Transverse colon (tissue), 4 donors: Measurements from ENCODE around the gene EP400. TPM values are rescaled to one million over a fixed set of nuclear protein-coding genes. Genes with fewer than 3 reads are reported as not detected.

Experiments used
- DNase-seq: peaks from one replicate; pipeline ENCODE4 v3.0.0-alpha.2; 2019
- H3K27ac ChIP-seq, 4 donors: fragments of 200-600 bp; sonication (generic); 2 replicates each; pipeline ENCODE4 v1.5.1; 2016 to 2018; ENCODE audit warnings: inconsistent platforms in 4 of 4
- H3K27me3 ChIP-seq: fragments of 200-600 bp; sonication (generic); 2 replicates; pipeline ENCODE4 v1.5.1; 2017; ENCODE audit warnings: inconsistent platforms
- H3K36me3 ChIP-seq, 4 donors: fragments of 200-600 bp; sonication (generic); 2 replicates each; pipeline ENCODE4 v1.5.1; 2017 to 2019; ENCODE audit warnings: inconsistent platforms in 4 of 4
- H3K4me1 ChIP-seq, 4 donors: fragments of 200-600 bp; sonication (generic); 2 replicates each; pipeline ENCODE4 v1.5.1; 2017 to 2020; ENCODE audit warnings: inconsistent platforms in 4 of 4
- H3K4me3 ChIP-seq, 4 donors: fragments of 200-600 bp; sonication (generic); 1 replicate in 1 of 4; 2 replicates in 3 of 4; pipeline versions ENCODE4 v1.5.1 to v1.6.1; 2017 to 2019; ENCODE audit warnings: inconsistent platforms in 4 of 4
- H3K9me3 ChIP-seq, 2 donors: fragments of 200-600 bp; sonication (generic); 2 replicates each; pipeline ENCODE4 v1.5.1; 2017 to 2019; ENCODE audit warnings: inconsistent platforms in 2 of 2
- EP300 ChIP-seq: sonication (generic); formaldehyde crosslinking; IDR thresholded peaks from one replicate; pipeline ENCODE4 v1.6.1; 2017; ENCODE audit warnings: antibody characterized with exemption, low read depth
- POLR2A ChIP-seq: fragments of 450-650 bp; IDR thresholded peaks from one replicate; pipeline ENCODE4 v1.6.1; 2016; ENCODE audit warnings: antibody characterized with exemption, mild to moderate bottlenecking, moderate library complexity
- POLR2AphosphoS5 ChIP-seq, 3 donors: sonication (generic); formaldehyde crosslinking; IDR thresholded peaks; one replicate each; pipeline ENCODE4 v1.6.1; 2016; ENCODE audit warnings: antibody characterized with exemption in 3 of 3
- WGBS, 2 donors: methylation state at CpG; one replicate each; pipeline ENCODE4 v1.1.5; 2018; ENCODE audit warnings: low coverage in 1 of 2; 5-methylcytosine and 5-hydroxymethylcytosine counted together
- in situ Hi-C, 4 donors: fragments of 200-750 bp; cut with MboI; loops; one replicate each; pipeline versions ENCODE4 v1.15.0 to v1.15.1; 2017; ENCODE audit warnings: low sequenced_read_pairs in 3 of 4, low pct_ligation_motif_present in 1 of 4, low pct_unique_long_range_greater_than_20kb in 1 of 4
- intact Hi-C: fragments of 100-400 bp; cut with DNase I; formaldehyde crosslinking; loops from one replicate; pipeline ENCODE4 v1.15.1; 2023; ENCODE audit warnings: low total_unique reads
- total RNA-seq, 4 donors: library from RNA; depleted of rRNA; stranded (reverse); fragments of >200 nt; gene quantifications; one replicate each; pipeline ENCODE4 v1.1.0, GENCODE V29; 2016
- TF ChIP-seq, protein P1 (sequence below), 5 experiments: fragments of 200-600 bp in 3 of 5; fragments of 450-650 bp in 2 of 5; sonication (generic) in 3 of 5; IDR thresholded peaks; 1 replicate in 2 of 5; 2 replicates in 3 of 5; pipeline ENCODE4 v1.5.1; 2016 to 2017; ENCODE audit warnings: antibody characterized with exemption in 5 of 5, inconsistent platforms in 3 of 5, mild to moderate bottlenecking in 2 of 5, moderate library complexity in 1 of 5

Gene EP400
- total RNA-seq, 4 donors from 2014 or later, result 25.4 to 67.3 (median 37.5) TPM

DNA sequence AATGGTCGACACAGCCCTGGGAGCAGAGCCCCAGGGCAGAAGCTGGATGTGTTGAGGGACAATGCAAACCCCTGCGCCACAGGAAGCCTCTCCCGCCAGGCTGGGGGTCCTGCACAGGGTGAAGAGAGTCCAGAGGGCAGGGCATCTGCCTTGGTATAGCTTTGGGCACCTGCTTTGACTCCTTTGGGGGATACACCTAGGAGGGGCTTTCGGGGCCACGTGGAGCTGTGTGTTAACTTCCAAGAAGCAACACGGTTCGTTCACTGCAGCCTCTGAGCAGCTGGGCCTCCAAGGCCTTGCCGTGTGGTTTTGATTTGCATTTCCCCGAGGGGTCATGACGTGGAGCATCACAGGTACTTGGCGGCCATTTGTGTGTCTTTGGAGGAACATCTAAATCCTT, 26.5 kb upstream of the EP400 start:
- peak overlapping the region in 2 of 4 donors; percentile 8 to 41 for H3K27ac ChIP-seq
- DNase-seq, result peak; percentile 58
- TF ChIP-seq EP300 (no peak), POLR2A (no peak), POLR2AphosphoS5 (IDR thresholded peaks at IDR 0.05) (no peak)
- TF ChIP-seq, protein P1, sequence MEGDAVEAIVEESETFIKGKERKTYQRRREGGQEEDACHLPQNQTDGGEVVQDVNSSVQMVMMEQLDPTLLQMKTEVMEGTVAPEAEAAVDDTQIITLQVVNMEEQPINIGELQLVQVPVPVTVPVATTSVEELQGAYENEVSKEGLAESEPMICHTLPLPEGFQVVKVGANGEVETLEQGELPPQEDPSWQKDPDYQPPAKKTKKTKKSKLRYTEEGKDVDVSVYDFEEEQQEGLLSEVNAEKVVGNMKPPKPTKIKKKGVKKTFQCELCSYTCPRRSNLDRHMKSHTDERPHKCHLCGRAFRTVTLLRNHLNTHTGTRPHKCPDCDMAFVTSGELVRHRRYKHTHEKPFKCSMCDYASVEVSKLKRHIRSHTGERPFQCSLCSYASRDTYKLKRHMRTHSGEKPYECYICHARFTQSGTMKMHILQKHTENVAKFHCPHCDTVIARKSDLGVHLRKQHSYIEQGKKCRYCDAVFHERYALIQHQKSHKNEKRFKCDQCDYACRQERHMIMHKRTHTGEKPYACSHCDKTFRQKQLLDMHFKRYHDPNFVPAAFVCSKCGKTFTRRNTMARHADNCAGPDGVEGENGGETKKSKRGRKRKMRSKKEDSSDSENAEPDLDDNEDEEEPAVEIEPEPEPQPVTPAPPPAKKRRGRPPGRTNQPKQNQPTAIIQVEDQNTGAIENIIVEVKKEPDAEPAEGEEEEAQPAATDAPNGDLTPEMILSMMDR (IDR thresholded peaks at IDR 0.05), result no peak
- H3K36me3 ChIP-seq, result peaks cover 0 to 14% (median 0%) of the 10 kb centered on the region in 4 donors
- intact Hi-C loops (no loop called here), in situ Hi-C loops (no loop called here)
- peaks cover 0 to 9% (median 0%) of the 10 kb centered on the region in 4 donors for H3K4me1 ChIP-seq
- no peak overlapping the region for H3K4me3 ChIP-seq
- WGBS, 2 donors, result 83% methylated on average over 11 of the region's 11 CpGs; no CpG with 5 or more reads in 1 of the 2 donors
- H3K27me3 ChIP-seq, result no peaks in the 10 kb centered on the region
- no peaks in the 10 kb centered on the region for H3K9me3 ChIP-seq

- Histone ChIP-seq H3K27ac (peak overlapping the region in 1 of 4 donors; percentile 92), H3K9me3 (no peaks in the 10 kb centered on the region), H3K4me3 (no peak overlapping the region), H3K4me1 (peaks cover 0 to 24% (median 9%) of the 10 kb centered on the region in 4 donors), H3K27me3 (no peaks in the 10 kb centered on the region), H3K36me3 (peaks cover 0 to 5% (median 2%) of the 10 kb centered on the region in 4 donors)
- intact Hi-C loops, result loop anchor here (2.0 kb wide), 1 partner anchor 33 kb away; the partner anchor contains the start of gene ULK1
- WGBS, 2 donors, result 81 to 85% methylated on average over 13 to 23 of the region's 24 CpGs
- no peak for TF ChIP-seq POLR2A
- no peak for TF ChIP-seq POLR2AphosphoS5 (IDR thresholded peaks at IDR 0.05)
- no peak for TF ChIP-seq EP300
- TF ChIP-seq, protein P1 (IDR thresholded peaks at IDR 0.05), result no peak
- no peak for DNase-seq
- in situ Hi-C loops, result no loop called here
Measured at GRCh38 chr12:131927110-131928079, 22.3 kb upstream of the EP400 start.

DNA sequence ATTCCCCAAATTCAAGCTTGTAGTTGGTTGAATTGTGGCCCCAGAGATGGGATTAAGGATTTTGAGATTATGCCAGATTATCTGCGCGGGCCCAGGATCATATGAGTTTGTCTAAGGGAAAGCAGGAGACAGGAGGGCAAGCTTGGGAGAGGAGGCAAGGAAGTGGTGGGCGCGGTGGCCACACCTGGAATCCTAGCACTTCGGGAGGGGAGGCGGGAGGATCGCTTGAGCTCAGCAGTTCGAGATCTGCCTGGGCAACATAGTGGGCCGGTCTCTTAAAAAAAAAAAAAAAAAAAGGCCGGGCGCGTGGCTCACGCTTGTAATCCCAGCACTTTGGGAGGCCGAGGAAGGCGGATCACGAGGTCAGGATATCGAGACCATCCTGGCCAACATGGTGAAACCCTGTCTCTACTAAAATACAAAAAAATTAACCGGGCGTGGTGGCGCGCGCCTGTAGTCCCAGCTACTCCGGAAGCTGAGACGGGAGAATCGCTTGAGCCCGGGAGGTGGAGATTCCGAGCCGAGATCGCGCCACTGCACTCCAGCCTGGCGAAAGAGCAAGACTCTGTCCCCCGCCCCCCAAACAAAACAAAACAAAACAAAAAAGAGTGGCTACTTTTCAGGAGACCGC, 21.5 kb upstream of the EP400 start:
- peaks cover 0 to 24% (median 9%) of the 10 kb centered on the region in 4 donors for H3K4me1 ChIP-seq
- H3K27ac ChIP-seq, result peak overlapping the region; percentile 92 to 93 (median 92)
- H3K36me3 ChIP-seq, result peaks cover 0 to 13% (median 5%) of the 10 kb centered on the region in 4 donors
- TF ChIP-seq POLR2A (no peak), EP300 (no peak), POLR2AphosphoS5 (IDR thresholded peaks at IDR 0.05) (no peak)
- TF ChIP-seq, protein P1 (IDR thresholded peaks at IDR 0.05), result no peak
- in situ Hi-C loops (no loop called here), intact Hi-C loops (loop anchor here (2.0 kb wide), 1 partner anchor 33 kb away; the partner anchor contains the start of gene ULK1)
- DNase-seq, result peak; percentile 34
- 29 to 30% methylated on average over 16 to 33 of the region's 33 CpGs for WGBS, 2 donors
- peak overlapping the region; percentile 67 to 93 (median 80) for H3K4me3 ChIP-seq
- no peaks in the 10 kb centered on the region for H3K9me3 ChIP-seq
- no peaks in the 10 kb centered on the region for H3K27me3 ChIP-seq
